Measurements from ENCODE around the gene ZFYVE26. TPM values are rescaled to one million over a fixed set of nuclear protein-coding genes. Genes with fewer than 3 reads are reported as not detected.

ZFYVE26 gene
- total RNA-seq, 1 experiment from 2014 or later: 19.9 TPM

DNA sequence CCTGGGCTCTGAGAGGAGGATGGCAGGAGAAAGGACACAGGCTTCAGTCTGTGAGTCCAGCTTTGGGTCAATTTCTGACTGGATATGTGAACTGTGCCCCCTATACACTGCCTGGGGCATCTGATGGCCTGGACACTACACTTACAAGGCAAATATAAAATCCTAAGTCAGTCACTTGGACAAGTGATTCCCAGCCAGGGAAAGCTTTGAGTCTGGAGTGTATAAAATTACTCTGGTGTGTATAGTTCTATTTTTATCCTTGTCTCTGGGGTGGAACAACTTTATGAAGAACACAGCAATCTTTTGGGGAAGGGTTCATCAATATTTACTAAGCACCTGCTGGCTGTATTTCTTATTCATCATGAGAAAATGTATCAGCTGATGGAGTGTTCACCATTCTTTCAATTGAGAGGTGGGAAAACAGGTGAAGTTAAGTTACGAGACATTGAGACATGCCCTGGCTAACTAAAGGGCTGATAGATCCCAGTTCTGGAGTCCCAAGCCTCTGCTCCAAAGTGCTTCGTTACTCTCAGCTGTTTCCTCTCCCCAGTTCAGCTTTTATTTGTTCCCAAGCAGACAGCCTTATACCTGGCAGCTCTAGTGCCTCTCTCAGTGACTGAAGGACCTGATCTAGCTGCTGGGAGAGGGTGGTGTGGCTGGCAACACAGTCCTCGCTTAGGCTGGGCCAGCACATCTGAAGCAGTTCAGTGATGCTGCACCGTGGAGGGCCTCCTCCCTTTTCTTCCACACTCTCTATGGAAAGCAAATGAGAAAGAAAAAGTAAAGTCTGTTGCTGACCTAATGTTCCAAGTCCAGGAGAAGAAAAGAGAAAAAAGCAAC is 30.9 kb downstream of the ZFYVE26 start:
- Histone ChIP-seq H2BK5ac (ENCODE audit: insufficient read length, low read length) (no peak overlapping the region), H3K9ac (ENCODE audit: extremely low read depth, insufficient read length, low read length) (no peak overlapping the region), H3K14ac (ENCODE audit: insufficient read depth, low read length) (no peak overlapping the region), H3K27ac (ENCODE audit: insufficient read length, low read depth, low read length) (no peak overlapping the region), H3K9me3 (ENCODE audit: control insufficient read depth, low read depth, low read length) (no peaks in the 10 kb centered on the region), H3K18ac (ENCODE audit: insufficient read length, low read depth, low read length) (no peak overlapping the region), H3T11ph (ENCODE audit: low read length) (no peak overlapping the region), H3K23ac (ENCODE audit: insufficient read length, low read depth, low read length) (no peak overlapping the region), H3K27me3 (ENCODE audit: insufficient read depth, low read length) (no peaks in the 10 kb centered on the region), H2BK20ac (ENCODE audit: low read depth, low read length, poor library complexity, severe bottlenecking) (no peak overlapping the region), H3K79me2 (ENCODE audit: insufficient read depth, low read length) (no peaks in the 10 kb centered on the region), H2AK5ac (ENCODE audit: insufficient read length, low read length) (no peak overlapping the region), H3K4me2 (ENCODE audit: insufficient read depth, insufficient read length, low read length) (no peak overlapping the region), H4K8ac (replicated peaks; ENCODE audit: insufficient read length, low read depth, low read length) (no peak overlapping the region), H3K4ac (ENCODE audit: low read depth, low read length) (no peak overlapping the region), H4K5ac (ENCODE audit: insufficient read length, low read depth, low read length) (no peak overlapping the region), H2BK15ac (ENCODE audit: low read depth, low read length) (no peak overlapping the region), H4K91ac (ENCODE audit: insufficient read length, low read depth, low read length) (no peak overlapping the region), H2BK120ac (ENCODE audit: low read depth, low read length, poor library complexity, severe bottlenecking) (no peak overlapping the region), H3K56ac (ENCODE audit: insufficient read length, low read depth, low read length) (no peak overlapping the region), H4K20me1 (ENCODE audit: control insufficient read depth, insufficient read depth, insufficient read length) (no peaks in the 10 kb centered on the region), H3K23me2 (ENCODE audit: insufficient read length, low read depth, low read length, poor library complexity, severe bottlenecking) (no peaks in the 10 kb centered on the region), H2AFZ (ENCODE audit: low read length) (no peak overlapping the region), H3K4me1 (ENCODE audit: insufficient read depth, low read length) (no peaks in the 10 kb centered on the region), H2BK12ac (ENCODE audit: insufficient read length, low read depth, low read length) (no peak overlapping the region), H3K79me1 (ENCODE audit: insufficient read depth, low read depth, low read length, poor library complexity, severe bottlenecking) (no peaks in the 10 kb centered on the region)
- Mint-ChIP-seq H3K27ac (no peak overlapping the region), H3K4me1 (no peaks in the 10 kb centered on the region), H3K27me3 (ENCODE audit: low read depth) (no peaks in the 10 kb centered on the region), H3K36me3 (ENCODE audit: insufficient read depth in 1 of 3, low read depth in 3 of 3) (peaks cover 19 to 92% (median 86%) of the 10 kb centered on the region in 3 experiments; a peak in 6 of 7 replicates), H3K4me3 (no peak overlapping the region), H3K9me3 (no peaks in the 10 kb centered on the region)
- no CpG with 5 or more reads among the region's 4 CpGs for WGBS (ENCODE audit: extremely low coverage, insufficient read length, low lambda C conversion rate)
- no peak for TF ChIP-seq CTCF (conservative IDR thresholded peaks at IDR 0.05)
- no peak for DNase-seq

Measured in H9 (cell line).